ENCODE data around the gene NOD1.

The NOD1 gene

GRCh38 chr7:30470163-30470770 lies 8.3 kb downstream of the NOD1 start:
- no peak for DNase-seq (ENCODE audit: low spot score)

GRCh38 chr7:30469303-30469702 lies 9.3 kb downstream of the NOD1 start:
- peak; percentile 73 for DNase-seq (ENCODE audit: low spot score)

GRCh38 chr7:30468791-30469190 lies 9.8 kb downstream of the NOD1 start:
- no peak for DNase-seq (ENCODE audit: low spot score)

- DNase-seq (ENCODE audit: low spot score): no peak
Measured at GRCh38 chr7:30468041-30468440, 10.5 kb downstream of the NOD1 start.

GRCh38 chr7:30467271-30467670 lies 11.3 kb downstream of the NOD1 start:
- DNase-seq (ENCODE audit: low spot score): no peak

GRCh38 chr7:30466266-30466665 lies 12.3 kb downstream of the NOD1 start:
- DNase-seq (ENCODE audit: low spot score): no peak

- DNase-seq (ENCODE audit: low spot score): no peak
Measured at GRCh38 chr7:30465811-30466180, 12.8 kb downstream of the NOD1 start.

GRCh38 chr7:30465046-30465810 lies 13.4 kb downstream of the NOD1 start:
- no peak for DNase-seq (ENCODE audit: low spot score)

GRCh38 chr7:30464231-30464671 lies 14.3 kb downstream of the NOD1 start:
- no peak for DNase-seq (ENCODE audit: low spot score)

GRCh38 chr7:30463405-30464145 lies 15.0 kb downstream of the NOD1 start:
- DNase-seq (ENCODE audit: low spot score): no peak

- DNase-seq (ENCODE audit: low spot score): no peak
Measured at GRCh38 chr7:30462179-30462578, 16.4 kb downstream of the NOD1 start.

- DNase-seq (ENCODE audit: low spot score): no peak
Measured at GRCh38 chr7:30460246-30460633, 18.3 kb downstream of the NOD1 start.

GRCh38 chr7:30459591-30460245 lies 18.9 kb downstream of the NOD1 start:
- DNase-seq (ENCODE audit: low spot score): peak; percentile 49

- no peak for DNase-seq (ENCODE audit: low spot score)
Measured at GRCh38 chr7:30458311-30458710, 20.3 kb downstream of the NOD1 start.

GRCh38 chr7:30453921-30454320 lies 24.7 kb downstream of the NOD1 start:
- DNase-seq (ENCODE audit: low spot score): no peak

GRCh38 chr7:30453016-30453415 lies 25.6 kb downstream of the NOD1 start:
- no peak for DNase-seq (ENCODE audit: low spot score)

GRCh38 chr7:30452280-30452930 lies 26.2 kb downstream of the NOD1 start:
- no peak for DNase-seq (ENCODE audit: low spot score)

GRCh38 chr7:30451539-30452279 lies 26.9 kb downstream of the NOD1 start:
- no peak for DNase-seq (ENCODE audit: low spot score)

GRCh38 chr7:30450983-30451497 lies 27.5 kb downstream of the NOD1 start:
- DNase-seq (ENCODE audit: low spot score): no peak

- DNase-seq (ENCODE audit: low spot score): no peak
Measured at GRCh38 chr7:30450240-30450982, 28.2 kb downstream of the NOD1 start.

All from COLO829 (cell line).